Right lobe of liver (tissue), 6 donors: ENCODE data around the gene CD300LD. TPM values are rescaled to one million over a fixed set of nuclear protein-coding genes. Genes with fewer than 3 reads are reported as not detected.

ENCODE experiments used
- ATAC-seq, 4 donors: fragments of 200-7000 bp; cut with Tn5 transposase; one replicate each; pipeline ENCODE4 v1.9.1; 2020; ENCODE audit warnings: mild to moderate bottlenecking in 4 of 4, moderate library complexity in 4 of 4
- DNase-seq, 3 donors: peaks; one replicate each; pipeline ENCODE4 v3.0.0-alpha.2; 2020
- H3K27ac ChIP-seq, 3 donors: fragments of 200-600 bp; one replicate each; pipeline ENCODE4 v1.8.0; 2022
- H3K27me3 ChIP-seq, 2 donors: fragments of 200-600 bp; one replicate each; pipeline ENCODE4 v1.8.0; 2022
- H3K36me3 ChIP-seq, 4 donors: fragments of 200-600 bp; sonication (generic) in 1 of 4; one replicate each; pipeline versions ENCODE4 v1.5.1 to v1.8.0; 2017 to 2022; ENCODE audit warnings: control low read depth in 1 of 4
- H3K4me1 ChIP-seq, 4 donors: fragments of 200-600 bp; sonication (generic) in 1 of 4; one replicate each; pipeline versions ENCODE4 v1.5.1 to v1.8.0; 2017 to 2022; ENCODE audit warnings: control low read depth in 1 of 4
- H3K4me3 ChIP-seq, 3 donors: fragments of 200-600 bp; one replicate each; pipeline ENCODE4 v1.8.0; 2022
- H3K9me3 ChIP-seq, 4 donors: fragments of 200-600 bp; sonication (generic) in 1 of 4; one replicate each; pipeline versions ENCODE4 v1.5.1 to v1.8.0; 2017 to 2022; ENCODE audit warnings: control low read depth in 1 of 4
- CTCF ChIP-seq, 4 donors: fragments of 200-600 bp in 3 of 4; fragments of 450-650 bp in 1 of 4; IDR thresholded peaks; one replicate each; pipeline versions ENCODE4 v1.5.1 to v1.8.0; 2016 to 2022; ENCODE audit warnings: antibody characterized with exemption in 4 of 4, mild to moderate bottlenecking in 2 of 4
- POLR2A ChIP-seq: fragments of 450-650 bp; IDR thresholded peaks from one replicate; pipeline ENCODE4 v1.6.1; 2017; ENCODE audit warnings: antibody characterized with exemption, mild to moderate bottlenecking
- WGBS: methylation state at CpG from one replicate; pipeline ENCODE4 v1.1.6; 2018; ENCODE audit warnings: low coverage, low lambda C conversion rate; ENCODE audit not compliant: insufficient coverage; ENCODE audit errors: missing lambda C conversion rate; 5-methylcytosine and 5-hydroxymethylcytosine counted together
- intact Hi-C, 2 donors: fragments of 100-400 bp; cut with DNase I; formaldehyde crosslinking; loops; one replicate each; pipeline versions ENCODE4 v1.11.2 to v1.14.1; 2022
- total RNA-seq, 6 experiments: library from RNA; depleted of rRNA in 2 of 6; stranded (reverse); fragments of >200 nt in 2 of 6; fragmentation: NEBNext Ultra II Directional in 3 of 6; extraction: Animal tissue kit (Norgen Biotek cat#: 25700) in 3 of 6; gene quantifications; one replicate each; pipeline versions ENCODE4 v1.1.0 to v1.2.4, GENCODE V29; 2016 to 2023
- donor health status: DM: no; HTN: yes; CAD: no.
- donor health status: DM: no; HTN: no; CAD: no.
- donor health status: DM: no; HTN: no; CAD: no.
- donor health status: DM: no; HTN: yes; CAD: no.
- donor health status: DM: no; HTN: yes; CAD: no.

Gene CD300LD
- total RNA-seq, 6 experiments from 2014 or later: not detected

GRCh38 chr17:74550602-74551001 lies 41.5 kb downstream of the CD300LD start:
- Histone ChIP-seq H3K4me3 (no peak overlapping the region), H3K36me3 (no peaks in the 10 kb centered on the region), H3K4me1 (no peaks in the 10 kb centered on the region), H3K27me3 (no peaks in the 10 kb centered on the region), H3K9me3 (no peaks in the 10 kb centered on the region), H3K27ac (no peak overlapping the region)
- WGBS: 68% methylated on average over 5 of the region's 15 CpGs
- intact Hi-C loops: no loop called here
- DNase-seq (no peak), ATAC-seq (no peak)
- no peak for TF ChIP-seq POLR2A
- no peak for TF ChIP-seq CTCF (IDR thresholded peaks at IDR 0.05)

GRCh38 chr17:74549343-74549742 lies 42.7 kb downstream of the CD300LD start:
- Histone ChIP-seq H3K36me3 (no peaks in the 10 kb centered on the region), H3K27ac (no peak overlapping the region), H3K4me1 (no peaks in the 10 kb centered on the region), H3K9me3 (no peaks in the 10 kb centered on the region), H3K27me3 (no peaks in the 10 kb centered on the region), H3K4me3 (no peak overlapping the region)
- intact Hi-C loops: no loop called here
- DNase-seq (no peak), ATAC-seq (no peak)
- no peak for TF ChIP-seq POLR2A
- TF ChIP-seq CTCF (IDR thresholded peaks at IDR 0.05): no peak
- WGBS: no CpG with 5 or more reads among the region's 7 CpGs

GRCh38 chr17:74547736-74548135 lies 44.3 kb downstream of the CD300LD start:
- DNase-seq: no peak

GRCh38 chr17:74547264-74547663 lies 44.8 kb downstream of the CD300LD start:
- no peaks in the 10 kb centered on the region for H3K36me3 ChIP-seq
- DNase-seq (no peak), ATAC-seq (no peak)
- H3K4me3 ChIP-seq: no peak overlapping the region
- no peak overlapping the region for H3K27ac ChIP-seq
- H3K4me1 ChIP-seq: no peaks in the 10 kb centered on the region
- WGBS: no CpG with 5 or more reads among the region's 7 CpGs
- TF ChIP-seq POLR2A: no peak
- TF ChIP-seq CTCF (IDR thresholded peaks at IDR 0.05): no peak
- no peaks in the 10 kb centered on the region for H3K9me3 ChIP-seq
- no peaks in the 10 kb centered on the region for H3K27me3 ChIP-seq
- intact Hi-C loops: no loop called here

More at GRCh38 chr17:74547736-74548135, 44.3 kb downstream of the CD300LD start:
- no peak overlapping the region for H3K4me3 ChIP-seq
- no peak overlapping the region for H3K27ac ChIP-seq
- H3K4me1 ChIP-seq: no peaks in the 10 kb centered on the region
- ATAC-seq: no peak
- H3K27me3 ChIP-seq: no peaks in the 10 kb centered on the region
- WGBS: 36% methylated on average over 3 of the region's 3 CpGs
- no peaks in the 10 kb centered on the region for H3K36me3 ChIP-seq
- no peaks in the 10 kb centered on the region for H3K9me3 ChIP-seq
- TF ChIP-seq POLR2A (no peak), CTCF (IDR thresholded peaks at IDR 0.05) (no peak)
- intact Hi-C loops: no loop called here

GRCh38 chr17:74546586-74546985 lies 45.5 kb downstream of the CD300LD start:
- H3K27ac ChIP-seq: no peak overlapping the region
- DNase-seq: no peak
- ATAC-seq: no peak
- no peaks in the 10 kb centered on the region for H3K9me3 ChIP-seq
- no peaks in the 10 kb centered on the region for H3K27me3 ChIP-seq
- no peak overlapping the region for H3K4me3 ChIP-seq
- intact Hi-C loops: no loop called here
- TF ChIP-seq CTCF (IDR thresholded peaks at IDR 0.05) (no peak), POLR2A (no peak)
- no peaks in the 10 kb centered on the region for H3K4me1 ChIP-seq
- H3K36me3 ChIP-seq: no peaks in the 10 kb centered on the region
- 81% methylated on average over 2 of the region's 7 CpGs for WGBS
